Testis (tissue), 3 donors: ENCODE results near the gene MYO1D. TPM values are rescaled to one million over a fixed set of nuclear protein-coding genes. Genes with fewer than 3 reads are reported as not detected.

Source experiments
- DNase-seq: peaks from one replicate; pipeline ENCODE4 v3.0.0-alpha.2; 2019
- H3K27ac ChIP-seq, 2 donors: fragments of 200-600 bp; sonication (generic); one replicate each; pipeline ENCODE4 v1.5.1; 2019
- H3K27me3 ChIP-seq: fragments of 200-600 bp; sonication (generic); one replicate; pipeline ENCODE4 v1.5.1; 2019
- H3K36me3 ChIP-seq: fragments of 200-600 bp; sonication (generic); one replicate; pipeline ENCODE4 v1.5.1; 2017; ENCODE audit warnings: low read depth; ENCODE audit errors: missing control alignments
- H3K4me1 ChIP-seq: fragments of 200-600 bp; sonication (generic); one replicate; pipeline ENCODE4 v1.5.1; 2019
- H3K4me3 ChIP-seq, 2 donors: fragments of 200-600 bp; sonication (generic); one replicate each; pipeline ENCODE4 v1.5.1; 2017 to 2019
- H3K9me3 ChIP-seq: fragments of 200-600 bp; sonication (generic); one replicate; pipeline ENCODE4 v1.5.1; 2017
- POLR2A ChIP-seq: fragments of 450-650 bp; IDR thresholded peaks from one replicate; pipeline ENCODE4 v1.6.1; 2017; ENCODE audit warnings: antibody characterized with exemption, mild to moderate bottlenecking, moderate library complexity
- WGBS, 2 donors: methylation state at CpG; one replicate each; pipeline ENCODE4 v1.1.5; 2018; 5-methylcytosine and 5-hydroxymethylcytosine counted together
- intact Hi-C: fragments of 100-400 bp; cut with DNase I; formaldehyde crosslinking; loops from one replicate; pipeline ENCODE4 v1.15.1; 2023; ENCODE audit warnings: low total_unique reads
- polyA plus RNA-seq: library from polyadenylated mRNA; stranded (reverse); fragments of 350-450 nt; fragmentation: Illumina TruSeq; extraction: RNeasy Lipid Tissue Mini Kit (QIAGEN cat#74804); gene quantifications from one replicate; pipeline ENCODE4 v1.2.3, GENCODE V29; 2014; ENCODE audit warnings: low read depth, low replicate concordance; ENCODE audit not compliant: insufficient read depth
- total RNA-seq, 2 donors: library from RNA; depleted of rRNA; stranded (reverse); fragments of >200 nt; gene quantifications; one replicate each; pipeline ENCODE4 v1.2.3, GENCODE V29; 2016
- TF ChIP-seq, protein P1 (sequence below), 3 experiments: fragments of 450-650 bp in 2 of 3; fragments of 200-600 bp in 1 of 3; sonication (generic) in 1 of 3; IDR thresholded peaks; one replicate each; pipeline ENCODE4 v1.5.1; 2016 to 2019; ENCODE audit warnings: antibody characterized with exemption in 3 of 3, mild to moderate bottlenecking in 2 of 3, moderate library complexity in 1 of 3

The MYO1D gene
- total and polyA plus RNA-seq, 3 donors from 2014 or later: 29.5 to 34.1 (median 33.6) TPM

DNA sequence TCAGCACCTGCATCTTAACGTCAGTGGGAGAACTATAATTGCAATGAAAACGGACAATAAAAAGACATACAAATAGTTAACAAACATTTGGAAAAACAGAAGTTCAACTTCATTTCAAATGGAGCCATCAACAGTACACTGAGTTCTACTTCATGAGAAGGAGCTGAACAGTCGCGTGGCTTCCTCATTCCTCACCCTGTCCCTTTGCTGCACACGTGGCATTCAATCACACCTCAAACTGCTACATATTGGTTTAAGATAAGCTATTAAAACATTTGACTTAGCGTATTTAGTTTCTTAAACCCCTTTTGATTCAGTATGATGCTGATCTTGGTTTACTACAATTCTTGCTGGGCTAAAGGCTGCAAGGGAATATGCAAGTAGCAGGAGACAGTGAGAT, 313.3 kb downstream of the MYO1D start:
- DNase-seq: no peak
- H3K4me3 ChIP-seq: no peak overlapping the region
- H3K27ac ChIP-seq: no peak overlapping the region
- no peaks in the 10 kb centered on the region for H3K9me3 ChIP-seq
- intact Hi-C loops: no loop called here
- H3K4me1 ChIP-seq: no peaks in the 10 kb centered on the region
- H3K27me3 ChIP-seq: no peaks in the 10 kb centered on the region
- WGBS, 2 donors: 82 to 87% methylated on average over 6 of the region's 6 CpGs
- no peak for TF ChIP-seq POLR2A
- TF ChIP-seq, protein P1, sequence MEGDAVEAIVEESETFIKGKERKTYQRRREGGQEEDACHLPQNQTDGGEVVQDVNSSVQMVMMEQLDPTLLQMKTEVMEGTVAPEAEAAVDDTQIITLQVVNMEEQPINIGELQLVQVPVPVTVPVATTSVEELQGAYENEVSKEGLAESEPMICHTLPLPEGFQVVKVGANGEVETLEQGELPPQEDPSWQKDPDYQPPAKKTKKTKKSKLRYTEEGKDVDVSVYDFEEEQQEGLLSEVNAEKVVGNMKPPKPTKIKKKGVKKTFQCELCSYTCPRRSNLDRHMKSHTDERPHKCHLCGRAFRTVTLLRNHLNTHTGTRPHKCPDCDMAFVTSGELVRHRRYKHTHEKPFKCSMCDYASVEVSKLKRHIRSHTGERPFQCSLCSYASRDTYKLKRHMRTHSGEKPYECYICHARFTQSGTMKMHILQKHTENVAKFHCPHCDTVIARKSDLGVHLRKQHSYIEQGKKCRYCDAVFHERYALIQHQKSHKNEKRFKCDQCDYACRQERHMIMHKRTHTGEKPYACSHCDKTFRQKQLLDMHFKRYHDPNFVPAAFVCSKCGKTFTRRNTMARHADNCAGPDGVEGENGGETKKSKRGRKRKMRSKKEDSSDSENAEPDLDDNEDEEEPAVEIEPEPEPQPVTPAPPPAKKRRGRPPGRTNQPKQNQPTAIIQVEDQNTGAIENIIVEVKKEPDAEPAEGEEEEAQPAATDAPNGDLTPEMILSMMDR (IDR thresholded peaks at IDR 0.05): no peak
- no peaks in the 10 kb centered on the region for H3K36me3 ChIP-seq

DNA sequence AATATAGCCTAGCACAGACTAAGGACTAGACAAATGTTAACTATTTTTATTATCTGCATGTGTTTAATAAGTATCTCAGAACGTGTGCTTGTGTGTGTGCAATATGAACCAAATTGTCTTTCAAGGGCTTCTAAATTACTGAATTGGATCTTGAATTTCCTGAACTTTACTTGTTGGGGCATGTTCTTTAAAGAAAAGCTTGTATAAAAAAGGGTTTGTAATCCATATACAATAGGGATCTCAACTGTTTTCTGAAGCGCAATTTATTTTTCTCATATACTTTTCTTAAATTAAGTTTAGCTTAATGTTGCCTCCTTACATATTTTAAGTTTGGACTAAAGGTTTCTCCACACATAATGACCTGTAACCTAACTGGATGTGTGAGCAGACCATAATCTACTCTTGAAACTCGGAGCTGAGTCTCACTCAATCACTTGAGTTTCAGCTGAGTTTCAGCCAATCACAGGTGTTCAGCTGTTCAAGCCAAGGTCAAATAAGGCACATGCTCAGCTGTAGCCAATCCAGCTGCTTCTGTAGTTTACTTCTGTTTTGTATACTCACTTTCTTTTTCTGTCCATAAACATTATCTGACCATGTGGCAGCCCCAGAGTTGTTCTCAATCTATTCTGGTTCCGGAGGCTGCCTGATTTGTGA, 317.8 kb downstream of the MYO1D start:
- no peak overlapping the region for H3K27ac ChIP-seq
- 80 to 81% methylated on average over 4 of the region's 4 CpGs for WGBS, 2 donors
- DNase-seq: no peak
- H3K4me1 ChIP-seq: no peaks in the 10 kb centered on the region
- no peaks in the 10 kb centered on the region for H3K27me3 ChIP-seq
- TF ChIP-seq, protein P1 (IDR thresholded peaks at IDR 0.05): no peak
- no peak for TF ChIP-seq POLR2A
- no peaks in the 10 kb centered on the region for H3K9me3 ChIP-seq
- H3K36me3 ChIP-seq: no peaks in the 10 kb centered on the region
- intact Hi-C loops: no loop called here
- no peak overlapping the region for H3K4me3 ChIP-seq

DNA sequence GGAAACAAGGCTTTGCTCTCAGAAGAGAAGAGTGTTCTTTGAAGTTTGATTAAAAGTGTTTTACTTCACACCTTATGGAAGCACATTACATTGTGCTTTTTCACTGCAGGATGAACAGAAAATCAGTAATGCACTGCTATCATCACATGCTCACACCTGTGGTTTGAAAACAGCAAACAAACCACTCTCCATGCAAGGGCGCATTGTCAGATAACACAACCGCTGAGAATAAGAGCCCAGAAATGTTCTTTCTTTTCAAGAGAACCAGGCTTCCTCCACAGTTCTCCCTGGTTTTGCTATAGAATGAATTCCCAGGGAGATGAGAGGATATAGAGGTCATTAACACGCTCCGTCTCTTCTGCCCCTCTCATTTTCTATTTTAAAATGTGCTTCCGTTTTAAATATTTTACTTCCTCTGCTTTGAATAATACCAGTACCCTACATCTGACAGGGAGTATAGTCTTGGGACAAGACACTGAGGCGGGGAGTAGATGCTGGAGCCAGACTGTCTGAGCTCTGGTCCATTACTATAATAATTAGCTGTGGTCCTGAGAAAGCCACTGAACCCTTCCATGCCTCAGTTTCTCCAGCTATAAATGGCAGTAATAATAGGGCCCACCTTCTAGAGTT, 318.5 kb downstream of the MYO1D start:
- Histone ChIP-seq H3K9me3 (no peaks in the 10 kb centered on the region), H3K4me1 (no peaks in the 10 kb centered on the region), H3K36me3 (no peaks in the 10 kb centered on the region), H3K27me3 (no peaks in the 10 kb centered on the region), H3K4me3 (no peak overlapping the region), H3K27ac (no peak overlapping the region)
- DNase-seq: no peak
- TF ChIP-seq POLR2A: no peak
- TF ChIP-seq, protein P1 (IDR thresholded peaks at IDR 0.05): no peak
- 83 to 86% methylated on average over 6 of the region's 6 CpGs for WGBS, 2 donors
- intact Hi-C loops: no loop called here

DNA sequence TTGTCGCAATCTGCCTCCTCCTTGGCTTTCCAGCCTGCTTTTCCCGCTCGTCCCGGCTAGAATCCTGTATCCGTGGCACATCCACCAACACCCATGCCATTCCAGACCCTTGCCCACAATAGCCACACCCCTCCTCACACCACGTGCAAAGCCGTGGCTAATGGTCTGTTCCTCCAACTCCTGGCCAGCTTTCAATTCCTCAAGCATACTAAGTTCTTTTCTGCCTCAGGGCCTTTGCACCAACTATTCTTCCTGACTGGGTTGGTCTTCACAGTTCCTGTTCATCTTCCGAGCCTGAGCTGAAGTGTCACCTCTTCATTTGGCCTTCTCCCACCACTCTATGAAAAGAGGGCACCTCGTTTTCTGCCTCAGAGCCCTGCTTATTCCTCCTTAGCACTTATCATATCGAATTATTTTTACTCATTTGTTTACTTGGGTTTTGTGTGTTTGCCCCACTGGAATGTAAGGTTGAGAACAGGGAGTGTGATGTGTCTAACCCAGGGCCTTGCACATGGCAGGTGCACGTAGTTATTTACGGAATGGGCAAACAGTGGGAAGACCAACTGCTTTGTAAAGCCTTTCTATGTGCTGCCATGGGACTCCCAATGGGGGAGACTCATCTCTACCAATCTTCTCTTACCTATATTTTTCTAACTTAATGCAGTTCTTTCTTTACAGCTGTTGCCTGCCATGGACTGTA, 321.2 kb downstream of the MYO1D start:
- intact Hi-C loops: no loop called here
- no peak overlapping the region for H3K4me3 ChIP-seq
- H3K9me3 ChIP-seq: no peaks in the 10 kb centered on the region
- H3K4me1 ChIP-seq: no peaks in the 10 kb centered on the region
- no peaks in the 10 kb centered on the region for H3K36me3 ChIP-seq
- no peak for DNase-seq
- no peaks in the 10 kb centered on the region for H3K27me3 ChIP-seq
- WGBS, 2 donors: 92 to 97% methylated on average over 12 of the region's 12 CpGs
- H3K27ac ChIP-seq: no peak overlapping the region
- TF ChIP-seq POLR2A: no peak
- TF ChIP-seq, protein P1 (IDR thresholded peaks at IDR 0.05): no peak
